A673 (cell line): ENCODE measurements around the gene TSPAN5.

Experiments
- EZH2 ChIP-seq: fragments of 200-600 bp; sonication (generic); IDR thresholded peaks from 2 replicates; pipeline ENCODE4 v1.6.1; 2017; ENCODE audit warnings: borderline replicate concordance, low read depth, mild to moderate bottlenecking, mixed read lengths, antibody characterized with exemption, low read length; ENCODE audit not compliant: poor library complexity, severe bottlenecking
- TF ChIP-seq, protein P1 (sequence below): fragments of 300-800, 200-600 bp; sonication (generic); conservative IDR thresholded peaks from 2 replicates; pipeline ENCODE4 v1.5.1; 2017; ENCODE audit warnings: low read depth, mild to moderate bottlenecking, antibody characterized with exemption, low read length, moderate library complexity, mixed read lengths

DNA sequence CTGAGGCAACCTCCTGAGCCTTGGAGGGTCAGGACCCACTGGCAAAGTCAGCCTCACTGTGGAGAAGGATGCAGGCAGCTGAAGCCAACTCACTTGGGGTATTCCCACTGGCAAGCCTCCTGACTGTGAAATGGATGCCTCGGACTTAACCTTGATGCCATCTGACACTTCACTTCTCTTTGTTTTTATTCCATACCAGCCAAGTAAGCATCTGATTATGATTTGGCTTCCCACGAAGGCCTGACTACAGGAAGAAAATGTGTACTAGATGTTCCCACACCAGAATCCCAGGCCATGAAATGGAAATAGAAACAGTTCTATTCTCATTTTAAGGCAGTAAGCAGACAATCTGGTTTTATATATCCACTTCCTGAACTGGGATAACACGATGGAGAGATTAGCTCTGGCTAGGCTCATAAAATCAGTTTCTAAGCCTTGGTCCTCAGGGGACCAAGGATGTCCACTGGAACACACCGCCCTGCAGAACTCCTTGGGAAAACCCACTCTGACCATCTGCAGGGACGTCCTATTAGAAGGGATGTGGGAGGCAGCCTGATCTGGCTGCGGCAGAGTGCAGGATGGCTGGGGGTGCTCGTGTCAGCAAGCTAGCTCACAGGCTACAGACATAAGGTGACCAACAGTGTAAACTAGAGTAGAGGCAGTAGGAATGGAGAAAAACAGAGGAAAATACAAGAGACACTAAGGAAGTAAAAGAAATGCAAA, 89.3 kb downstream of the TSPAN5 start:
- TF ChIP-seq, protein P1, sequence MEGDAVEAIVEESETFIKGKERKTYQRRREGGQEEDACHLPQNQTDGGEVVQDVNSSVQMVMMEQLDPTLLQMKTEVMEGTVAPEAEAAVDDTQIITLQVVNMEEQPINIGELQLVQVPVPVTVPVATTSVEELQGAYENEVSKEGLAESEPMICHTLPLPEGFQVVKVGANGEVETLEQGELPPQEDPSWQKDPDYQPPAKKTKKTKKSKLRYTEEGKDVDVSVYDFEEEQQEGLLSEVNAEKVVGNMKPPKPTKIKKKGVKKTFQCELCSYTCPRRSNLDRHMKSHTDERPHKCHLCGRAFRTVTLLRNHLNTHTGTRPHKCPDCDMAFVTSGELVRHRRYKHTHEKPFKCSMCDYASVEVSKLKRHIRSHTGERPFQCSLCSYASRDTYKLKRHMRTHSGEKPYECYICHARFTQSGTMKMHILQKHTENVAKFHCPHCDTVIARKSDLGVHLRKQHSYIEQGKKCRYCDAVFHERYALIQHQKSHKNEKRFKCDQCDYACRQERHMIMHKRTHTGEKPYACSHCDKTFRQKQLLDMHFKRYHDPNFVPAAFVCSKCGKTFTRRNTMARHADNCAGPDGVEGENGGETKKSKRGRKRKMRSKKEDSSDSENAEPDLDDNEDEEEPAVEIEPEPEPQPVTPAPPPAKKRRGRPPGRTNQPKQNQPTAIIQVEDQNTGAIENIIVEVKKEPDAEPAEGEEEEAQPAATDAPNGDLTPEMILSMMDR, result no peak
- TF ChIP-seq EZH2, result no peak
